GM21737 (cell line): Measurements from ENCODE around the gene DAO.

Experiments
- ATAC-seq: cut with Tn5 transposase; IDR thresholded peaks from one replicate; pipeline ENCODE4 v1.9.1; 2021; ENCODE audit warnings: mild to moderate bottlenecking, moderate library complexity; ENCODE audit not compliant: unreplicated experiment

The DAO gene

GRCh38 chr12:108868781-108869180 lies 11.1 kb upstream of the DAO start:
- ATAC-seq, result no peak

- no peak for ATAC-seq
Measured at GRCh38 chr12:108875280-108875679, 4.6 kb upstream of the DAO start.

GRCh38 chr12:108875682-108876361 lies 4.1 kb upstream of the DAO start:
- ATAC-seq, result no peak

- ATAC-seq, result no peak
Measured at GRCh38 chr12:108876550-108876949, 3.3 kb upstream of the DAO start.

GRCh38 chr12:108881953-108882352 lies 2.1 kb downstream of the DAO start:
- no peak for ATAC-seq

- ATAC-seq, result no peak
Measured at GRCh38 chr12:108884116-108885012, 4.5 kb downstream of the DAO start.

GRCh38 chr12:108886873-108887629 lies 7.2 kb downstream of the DAO start:
- ATAC-seq, result no peak

GRCh38 chr12:108888031-108888430 lies 8.1 kb downstream of the DAO start:
- ATAC-seq, result no peak

- ATAC-seq, result no peak
Measured at GRCh38 chr12:108890208-108890607, 10.3 kb downstream of the DAO start.

- no peak for ATAC-seq
Measured at GRCh38 chr12:108895220-108895802, 15.4 kb downstream of the DAO start.

GRCh38 chr12:108896336-108896735 lies 16.4 kb downstream of the DAO start:
- no peak for ATAC-seq

- ATAC-seq, result no peak
Measured at GRCh38 chr12:108896817-108897216, 16.9 kb downstream of the DAO start.

GRCh38 chr12:108899145-108899544 lies 19.3 kb downstream of the DAO start:
- ATAC-seq, result no peak

- no peak for ATAC-seq
Measured at GRCh38 chr12:108905725-108906124, 25.8 kb downstream of the DAO start.

- ATAC-seq, result no peak
Measured at GRCh38 chr12:108906971-108907370, 27.1 kb downstream of the DAO start.

GRCh38 chr12:108907839-108908351 lies 28.0 kb downstream of the DAO start:
- no peak for ATAC-seq

GRCh38 chr12:108910336-108910735 lies 30.4 kb downstream of the DAO start:
- ATAC-seq, result no peak

GRCh38 chr12:108911915-108912314 lies 32.0 kb downstream of the DAO start:
- no peak for ATAC-seq

- no peak for ATAC-seq
Measured at GRCh38 chr12:108912361-108912760, 32.5 kb downstream of the DAO start.

GRCh38 chr12:108914121-108914531 lies 34.2 kb downstream of the DAO start:
- no peak for ATAC-seq

- ATAC-seq, result no peak
Measured at GRCh38 chr12:108915632-108916133, 35.8 kb downstream of the DAO start.
